ENCODE measurements around the gene AP2S1.
"Not testable (repeated sequence)": the region's sequence is repeated elsewhere in the genome, so short reads cannot be mapped to it uniquely, and the experiment has no call there.

AP2S1 gene

GRCh38 chr19:46850228-46851203 lies at the start of gene AP2S1:
AP2S1 (minus strand) TSS chr19:46850846; CDS start chr19:46850766, 80 bp downstream.
- peak; percentile 88 for DNase-seq (ENCODE audit: low read depth)

DNA sequence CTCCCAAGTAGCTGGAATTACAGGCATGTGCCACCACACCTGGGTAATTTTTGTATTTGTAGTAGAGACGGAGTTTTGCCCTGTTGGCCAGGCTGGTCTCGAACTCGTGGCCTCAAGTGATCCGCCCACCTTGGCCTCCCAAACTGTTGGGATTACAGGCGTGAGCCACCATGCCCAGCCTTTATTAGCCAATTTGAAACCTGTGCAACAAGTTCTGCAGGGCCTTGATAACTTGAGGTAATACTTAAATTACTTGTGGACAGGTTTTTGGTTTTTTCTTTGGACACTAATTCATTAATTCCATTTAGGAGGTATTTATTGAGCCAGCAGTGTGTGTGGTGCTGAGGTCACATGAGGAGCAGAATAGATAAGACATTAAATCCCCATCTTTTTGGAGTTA lies 49.7 kb upstream of the AP2S1 start:
- DNase-seq (ENCODE audit: low read depth), result no peak

- DNase-seq (ENCODE audit: low read depth), result no peak
Measured at GRCh38 chr19:46898731-46899130, 48.1 kb upstream of the AP2S1 start.

DNA sequence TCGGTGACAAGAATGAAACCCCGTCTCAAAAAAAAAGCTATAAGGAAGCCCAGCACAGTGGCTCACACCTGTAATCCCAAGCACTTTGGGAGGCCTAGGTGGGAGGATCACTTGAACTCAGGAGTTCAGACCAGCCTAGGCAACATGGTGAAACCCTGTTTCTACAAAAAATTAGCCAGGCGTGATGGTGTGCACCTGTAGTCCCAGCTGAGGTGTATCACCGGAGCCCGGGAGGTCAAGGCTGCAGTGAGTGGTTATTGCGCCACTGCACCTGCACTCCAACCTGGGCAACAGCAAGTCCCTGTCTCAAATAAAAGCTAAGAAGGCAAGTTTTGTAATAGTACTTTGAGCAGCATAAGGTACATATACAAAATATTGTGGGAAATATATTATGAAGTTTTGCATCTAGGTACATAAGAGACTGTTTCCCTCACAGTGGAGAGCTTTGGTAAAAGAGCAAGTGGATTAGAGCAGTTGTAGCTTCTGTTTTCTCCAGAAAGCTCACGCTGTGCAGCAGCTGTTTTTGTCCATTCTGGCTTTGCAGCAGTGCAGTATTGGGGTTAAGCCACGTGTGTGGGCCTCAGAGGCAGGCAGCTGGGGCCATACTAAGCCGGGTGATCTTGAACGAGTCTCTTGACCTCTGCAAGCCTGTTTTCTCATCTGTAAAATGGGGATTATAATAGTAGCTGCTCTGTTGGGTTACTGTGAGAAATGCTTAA lies 45.6 kb upstream of the AP2S1 start:
- DNase-seq (ENCODE audit: low read depth), result no peak

GRCh38 chr19:46892252-46893179 lies 41.9 kb upstream of the AP2S1 start:
- no peak for DNase-seq (ENCODE audit: low read depth)

GRCh38 chr19:46890423-46891170 lies 40.0 kb upstream of the AP2S1 start:
- DNase-seq (ENCODE audit: low read depth), result no peak

- DNase-seq (ENCODE audit: low read depth), result no peak
Measured at GRCh38 chr19:46887240-46887782, 36.7 kb upstream of the AP2S1 start.

DNA sequence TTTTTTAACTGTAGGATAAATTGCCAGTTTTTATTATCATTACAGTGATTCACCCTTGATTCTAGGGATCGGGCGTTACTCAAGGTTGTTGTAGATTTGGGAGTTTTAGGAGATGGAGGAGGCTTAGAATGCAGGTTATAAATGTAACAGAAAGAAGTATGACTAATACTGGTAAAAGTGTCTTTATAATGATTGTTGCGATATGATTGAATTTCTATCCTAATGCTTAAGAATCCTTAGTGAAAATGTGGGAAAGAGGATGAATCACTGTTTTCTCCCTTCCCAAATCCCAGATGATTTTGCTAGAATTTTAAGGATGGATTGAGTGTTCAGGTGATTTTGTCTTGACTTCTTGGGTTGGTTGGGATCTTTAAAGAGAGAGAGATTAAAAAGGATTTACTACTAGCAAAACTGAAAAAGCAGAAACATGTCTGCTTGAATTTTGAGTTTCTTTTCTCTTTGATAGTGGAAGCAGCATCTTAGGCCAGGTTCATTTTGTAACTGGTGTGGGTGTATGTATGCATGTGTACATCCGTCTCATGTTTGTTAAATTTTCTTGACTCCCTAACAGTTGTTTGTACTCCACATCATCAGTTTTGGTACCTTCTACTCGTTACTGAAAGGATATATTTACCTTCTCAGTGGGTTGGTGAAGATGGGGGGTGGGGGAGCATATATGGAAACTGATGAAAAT lies 36.0 kb upstream of the AP2S1 start:
- DNase-seq (ENCODE audit: low read depth), result no peak

DNA sequence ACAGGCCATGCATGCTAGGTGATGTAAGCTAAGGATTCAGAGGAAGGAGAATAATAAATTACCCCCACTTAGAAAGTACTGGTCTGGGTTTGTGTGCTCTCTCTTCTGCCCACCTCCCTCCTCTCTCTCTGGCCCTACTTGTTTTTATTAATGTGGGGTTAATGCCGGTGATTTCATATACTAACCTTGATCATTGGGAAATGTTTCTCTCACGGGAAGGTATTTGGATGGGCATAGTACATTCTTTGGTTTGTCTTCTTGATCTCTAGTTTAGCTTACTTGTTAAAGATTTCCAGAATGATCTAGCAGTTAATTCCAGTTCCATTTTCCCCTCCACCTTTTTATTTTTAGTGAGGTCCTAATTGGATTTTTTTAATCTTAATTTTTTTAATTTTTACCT lies 34.8 kb upstream of the AP2S1 start:
- DNase-seq (ENCODE audit: low read depth), result no peak

DNA sequence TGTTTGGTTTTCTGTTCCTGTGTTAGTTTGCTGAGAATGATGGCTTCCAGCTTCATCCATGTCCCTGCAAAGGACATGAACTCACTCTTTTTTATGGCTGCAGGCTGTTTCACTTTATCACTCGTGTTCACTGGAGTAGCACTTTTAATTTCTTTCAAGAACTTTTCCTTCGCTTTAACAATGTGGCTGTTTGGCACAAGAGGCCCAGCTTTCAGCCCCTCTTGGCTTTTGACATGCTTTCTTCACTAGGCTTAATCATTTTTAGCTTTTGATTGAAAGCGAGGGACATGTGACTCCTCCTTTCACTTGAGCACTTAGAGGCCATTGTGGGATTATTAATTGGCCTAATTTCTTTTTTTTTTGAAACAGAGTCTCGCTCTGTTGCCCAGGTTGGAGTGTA lies 32.1 kb upstream of the AP2S1 start:
- DNase-seq (ENCODE audit: low read depth), result not testable (repeated sequence)

- DNase-seq (ENCODE audit: low read depth), result no peak
Measured at GRCh38 chr19:46882034-46882433, 31.4 kb upstream of the AP2S1 start.

DNA sequence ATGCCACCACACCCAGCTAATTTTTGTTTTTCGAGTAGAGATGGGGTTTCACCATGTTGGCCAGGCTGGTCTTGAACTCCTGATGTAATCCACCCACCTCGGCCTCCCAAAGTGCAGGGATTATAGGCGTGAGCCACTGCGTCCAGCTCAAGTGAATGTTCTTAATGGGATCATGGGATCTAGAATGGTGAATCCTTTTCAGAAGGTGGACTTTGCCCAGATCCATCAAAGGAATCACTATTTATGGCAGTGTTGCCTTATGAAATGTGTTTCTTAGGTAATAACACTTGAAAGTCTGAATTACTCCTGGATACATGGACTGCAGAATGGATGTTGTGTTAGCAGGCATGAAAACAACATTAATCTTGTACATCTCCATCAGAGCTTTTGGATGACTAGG lies 30.4 kb upstream of the AP2S1 start:
- DNase-seq (ENCODE audit: low read depth), result no peak

GRCh38 chr19:46880431-46880830 lies 29.8 kb upstream of the AP2S1 start:
- no peak for DNase-seq (ENCODE audit: low read depth)

DNA sequence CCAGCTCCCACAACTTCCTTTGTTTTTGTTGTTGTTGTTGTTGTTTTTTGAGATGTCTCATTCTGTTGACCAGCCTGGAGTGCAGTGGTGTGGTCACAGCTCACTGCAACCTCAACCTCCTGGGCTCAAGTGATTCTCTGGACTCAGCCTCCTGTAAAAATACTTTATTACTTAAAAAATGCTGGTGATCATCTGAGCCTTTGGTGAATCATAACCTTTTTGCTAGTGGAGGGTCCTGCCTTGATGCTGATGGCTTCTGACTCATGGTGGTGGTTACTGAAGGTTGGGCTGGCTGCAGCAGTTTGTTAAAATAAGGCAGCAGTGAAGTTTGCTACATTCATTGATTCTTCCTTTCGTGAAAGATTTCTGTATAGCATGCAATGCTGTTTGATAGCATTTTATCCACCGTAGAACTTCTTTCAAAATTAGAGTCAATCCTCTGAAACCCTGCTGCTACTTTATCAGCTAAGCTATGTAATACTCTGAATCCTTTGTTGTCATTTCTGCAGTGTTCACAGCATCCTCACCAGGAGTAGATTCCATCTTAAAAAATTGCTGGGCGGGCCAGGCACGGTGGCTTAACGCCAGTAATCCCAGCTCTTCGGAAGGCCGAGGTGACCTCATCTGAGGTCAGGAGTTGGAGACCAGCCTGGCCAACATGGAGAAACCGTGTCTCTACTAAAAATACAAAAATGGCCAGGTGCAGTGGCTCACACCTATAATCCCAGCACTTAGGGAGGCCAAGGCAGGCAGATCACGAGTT lies 28.1 kb upstream of the AP2S1 start:
- DNase-seq (ENCODE audit: low read depth), result no peak

DNA sequence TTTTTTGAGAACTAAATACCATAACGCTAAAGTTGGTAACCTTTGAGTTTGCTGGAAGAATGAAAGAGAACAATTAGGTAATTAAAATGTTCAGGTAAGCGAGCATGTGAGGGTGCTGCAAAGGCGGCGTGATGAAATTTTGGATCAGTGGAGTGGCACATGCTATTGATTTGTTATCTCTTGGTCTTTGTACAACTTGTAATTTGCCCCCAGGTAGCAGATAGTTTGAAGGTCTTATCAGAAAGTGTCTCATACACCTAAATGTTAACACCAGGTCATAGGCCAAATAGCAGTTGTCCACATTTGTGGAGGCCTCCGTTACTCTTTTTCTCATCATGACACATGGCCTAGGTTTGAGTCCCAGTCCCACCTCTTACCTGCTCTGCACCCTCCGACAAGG lies 25.0 kb upstream of the AP2S1 start:
- no peak for DNase-seq (ENCODE audit: low read depth)

DNA sequence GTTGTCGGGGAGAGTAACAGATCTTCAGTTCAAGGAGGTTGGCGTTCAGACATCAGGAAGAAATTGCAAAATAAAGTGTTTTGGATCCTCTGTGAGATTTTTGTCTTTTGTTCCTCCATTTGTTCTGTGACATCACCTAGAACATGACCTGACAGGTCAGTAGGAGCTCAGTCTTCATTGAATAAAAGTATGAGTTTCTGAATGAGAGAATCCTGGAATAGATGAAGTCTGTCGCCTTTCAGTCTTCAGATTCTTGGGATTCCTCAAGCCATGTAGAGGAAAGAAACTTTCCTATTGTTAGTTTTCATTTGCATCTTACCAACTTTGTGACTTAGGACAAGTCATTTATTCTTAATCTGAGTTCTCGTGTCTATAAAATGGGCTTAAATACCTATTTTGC lies 24.6 kb upstream of the AP2S1 start:
- no peak for DNase-seq (ENCODE audit: low read depth)

DNA sequence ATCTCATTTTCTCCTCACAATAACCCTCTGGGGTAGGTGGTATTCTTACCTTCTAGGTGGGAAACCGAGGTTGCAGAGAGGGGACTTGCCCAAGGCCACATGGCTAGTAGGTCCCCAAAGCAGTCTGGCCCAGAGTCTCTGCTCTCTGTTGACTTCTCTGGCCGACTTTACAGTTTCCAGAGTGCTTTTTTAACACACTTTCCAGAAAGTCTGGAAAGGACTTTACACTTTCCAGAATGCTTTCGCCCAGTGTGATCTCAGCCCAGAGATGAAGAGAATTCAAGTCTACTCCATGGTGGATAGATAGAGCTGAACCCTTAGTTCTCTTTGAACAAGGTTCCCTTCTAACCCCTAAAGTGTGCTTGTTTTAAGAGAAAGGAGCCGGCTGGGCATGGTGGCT lies 22.3 kb upstream of the AP2S1 start:
- DNase-seq (ENCODE audit: low read depth), result no peak

DNA sequence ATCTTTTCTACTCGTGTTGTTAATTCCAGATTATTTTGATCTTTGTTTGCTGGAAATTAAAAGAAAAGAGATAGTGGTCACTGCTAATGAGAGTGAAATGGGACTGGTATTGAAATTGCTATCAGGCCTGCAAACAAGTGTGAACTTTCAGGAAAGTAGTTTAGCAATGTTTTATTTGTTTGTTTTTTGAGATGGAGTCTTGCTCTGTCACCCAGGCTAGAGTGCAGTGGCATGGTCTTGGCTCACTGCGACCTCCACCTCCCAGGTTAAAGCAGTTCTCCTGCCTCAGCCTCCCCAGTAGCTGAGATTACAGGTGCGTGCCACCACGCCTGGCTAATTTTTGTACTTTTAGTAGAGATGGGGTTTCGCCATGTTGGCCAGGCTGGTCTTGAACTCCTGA lies 20.5 kb upstream of the AP2S1 start:
- not testable (repeated sequence) for DNase-seq (ENCODE audit: low read depth)

- no peak for DNase-seq (ENCODE audit: low read depth)
Measured at GRCh38 chr19:46868025-46868802, 17.6 kb upstream of the AP2S1 start.
